Left cardiac atrium (tissue), 4 donors: ENCODE measurements around the gene TNNI3K. TPM values are rescaled to one million over a fixed set of nuclear protein-coding genes. Genes with fewer than 3 reads are reported as not detected.

ENCODE experiments used
- ATAC-seq, 2 donors: fragments of 200-7000 bp; cut with Tn5 transposase; one replicate each; pipeline ENCODE4 v1.9.1; 2020; ENCODE audit warnings: mild to moderate bottlenecking in 2 of 2, moderate library complexity in 2 of 2
- DNase-seq: peaks from one replicate; pipeline ENCODE4 v3.0.0-alpha.2; 2020
- intact Hi-C, 2 donors: fragments of 100-400 bp; cut with DNase I; formaldehyde crosslinking; loops; one replicate each; pipeline versions ENCODE4 v1.14.1 to v1.15.1; 2022 to 2023
- total RNA-seq, 2 donors: library from RNA; stranded (reverse); fragmentation: NEBNext Ultra II Directional; extraction: Animal tissue kit (Norgen Biotek cat#: 25700); gene quantifications; one replicate each; pipeline ENCODE4 v1.2.1, GENCODE V29; 2021
- donor health status: DM: no; HTN: yes; CAD: no.
- donor health status: DM: no; HTN: yes; CAD: no; lungs with severe emphysema.
- donor health status: DM: yes; HTN: yes; CAD: no.
- donor health status: Dilated cardiomyopathy.

Gene TNNI3K
- total RNA-seq, 2 donors from 2014 or later, result 4.8 to 33.0 TPM

DNA sequence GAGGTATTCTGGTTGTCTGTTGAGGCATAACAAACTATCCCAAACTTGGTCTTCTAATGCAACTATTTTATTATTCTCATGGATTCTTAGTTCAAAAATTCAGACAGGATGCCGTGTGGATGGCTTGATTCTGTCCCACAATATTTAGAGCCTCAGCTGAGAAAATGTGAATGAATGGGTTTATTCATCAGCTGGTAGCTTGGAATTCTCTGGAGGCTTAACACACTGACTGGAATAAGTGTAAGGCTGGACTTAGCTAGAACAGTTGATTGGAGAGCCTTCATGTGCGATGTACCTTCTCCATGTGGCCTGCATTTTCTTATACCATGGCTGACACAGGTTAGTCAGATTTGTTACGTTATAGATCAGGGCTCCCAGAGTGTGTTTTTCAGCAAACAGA, 30.8 kb downstream of the TNNI3K start:
- intact Hi-C loops, result no loop called here
- no peak for DNase-seq

DNA sequence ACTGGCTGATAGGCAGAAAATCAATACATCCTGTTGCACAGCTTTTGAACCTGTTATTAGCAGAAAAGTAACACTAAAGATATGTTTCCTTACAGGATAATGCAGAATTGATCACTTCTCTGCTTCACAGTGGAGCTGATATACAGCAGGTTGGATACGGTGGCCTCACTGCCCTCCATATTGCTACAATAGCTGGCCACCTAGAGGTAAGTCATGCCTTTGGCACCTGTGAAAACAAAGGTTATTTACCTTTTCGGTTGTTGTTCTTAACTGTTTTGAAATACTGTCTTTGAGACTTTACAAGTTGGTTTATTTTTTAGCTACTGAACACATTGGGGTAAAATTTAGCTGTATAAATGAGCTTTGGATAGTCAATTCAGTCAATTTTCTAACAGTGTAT, 36.3 kb downstream of the TNNI3K start:
- DNase-seq (no peak), ATAC-seq (no peak)

More for the DNA sequence above, 30.8 kb downstream of the TNNI3K start:
- no peak for ATAC-seq

DNA sequence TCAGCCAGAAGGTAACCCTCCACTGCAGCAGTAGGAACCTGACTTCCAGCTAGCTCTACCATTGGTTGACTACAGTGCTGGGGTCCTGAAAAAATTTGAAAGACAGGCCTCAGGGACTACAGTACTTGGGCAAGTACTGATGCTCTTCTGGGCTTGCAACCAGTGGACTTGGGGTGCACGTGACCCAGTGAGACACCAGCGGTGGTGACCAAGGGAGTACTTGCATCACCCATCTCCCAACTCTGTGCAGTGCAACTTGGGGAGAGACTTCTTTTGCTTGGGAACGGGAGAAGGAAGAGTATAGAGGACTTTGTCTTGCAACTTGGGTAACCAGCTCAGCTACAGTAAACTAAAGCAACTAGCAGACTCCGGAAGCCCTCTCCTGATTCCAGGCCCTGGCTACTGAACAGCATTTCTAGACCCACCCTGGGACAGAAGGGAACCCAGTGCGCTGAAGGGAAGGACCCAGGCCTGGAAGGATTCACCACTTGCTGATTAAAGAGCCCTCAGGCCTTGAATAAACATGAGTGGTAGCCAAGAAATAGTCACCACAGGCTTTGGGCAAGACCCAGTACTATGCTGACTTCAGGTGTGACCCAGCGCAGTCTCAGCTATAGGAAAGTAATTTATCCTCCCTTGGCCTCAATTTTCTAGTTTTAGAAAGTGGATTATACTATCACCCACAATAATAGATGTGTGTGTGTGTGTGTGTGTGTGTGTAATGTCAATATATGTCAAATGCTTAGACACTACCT, 45.6 kb downstream of the TNNI3K start:
- ATAC-seq (no peak), DNase-seq (no peak)
- intact Hi-C loops, result no loop called here

More for the DNA sequence above, 36.3 kb downstream of the TNNI3K start:
- intact Hi-C loops, result no loop called here

DNA sequence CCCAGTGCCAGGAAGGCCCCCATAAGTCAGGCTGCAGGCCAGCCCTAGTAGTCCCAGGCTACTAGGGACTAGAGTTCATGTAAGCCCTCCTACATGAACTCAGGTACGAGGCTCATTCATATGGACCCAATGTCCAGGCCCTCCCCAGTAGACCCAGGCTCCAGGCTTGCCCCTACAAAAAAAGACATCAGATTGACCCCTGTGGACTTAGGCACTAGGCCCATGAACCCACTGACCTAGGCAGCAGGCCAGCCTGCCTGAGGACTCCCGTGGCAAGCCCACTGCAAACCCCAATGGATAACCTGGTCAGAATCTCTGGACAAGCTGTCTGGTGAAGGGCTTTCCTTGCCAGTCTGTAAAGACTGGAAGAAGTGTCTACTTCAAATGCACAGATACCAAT, 51.2 kb downstream of the TNNI3K start:
- no peak for ATAC-seq

DNA sequence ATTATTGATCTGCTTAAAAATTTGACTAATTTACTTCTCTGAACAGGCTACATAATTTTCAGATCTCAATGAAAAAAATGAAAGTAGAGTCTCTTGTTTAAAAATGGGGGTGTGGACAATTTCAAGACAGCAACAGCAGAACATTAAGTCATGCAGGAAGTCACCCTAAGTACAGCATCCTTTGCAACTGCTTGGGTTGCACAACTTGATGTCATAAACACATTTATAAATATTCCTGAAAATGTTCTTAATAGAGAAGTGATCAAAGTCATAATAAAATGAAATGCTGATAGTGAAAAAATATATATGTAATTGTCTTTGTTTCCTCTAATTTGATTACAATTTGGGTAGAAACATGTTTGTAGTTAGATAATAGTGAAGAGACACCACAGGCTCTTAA, 79.3 kb downstream of the TNNI3K start:
- intact Hi-C loops, result no loop called here
- ATAC-seq (no peak), DNase-seq (no peak)

More for the DNA sequence above, 51.2 kb downstream of the TNNI3K start:
- intact Hi-C loops, result no loop called here
- DNase-seq, result no peak

DNA sequence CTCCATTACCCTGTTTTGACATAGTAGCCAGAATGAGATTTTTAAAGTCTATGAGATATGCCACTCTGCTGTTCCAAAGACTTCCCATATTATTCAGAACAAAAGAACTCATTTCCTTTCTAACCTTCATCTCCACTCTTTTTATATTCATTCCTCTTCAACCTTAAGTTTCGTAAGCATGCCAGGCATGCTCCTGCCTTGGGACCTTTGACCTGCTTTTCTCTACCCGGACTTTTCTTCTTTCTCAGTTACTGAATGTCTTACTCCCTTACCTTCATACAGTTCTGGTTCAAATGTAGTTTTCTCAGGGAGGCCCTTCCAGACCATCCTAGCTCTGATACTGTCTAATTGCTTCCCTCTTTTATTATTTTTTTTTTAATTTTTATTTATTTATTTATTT, 81.1 kb downstream of the TNNI3K start:
- ATAC-seq (no peak), DNase-seq (no peak)
- intact Hi-C loops, result no loop called here

DNA sequence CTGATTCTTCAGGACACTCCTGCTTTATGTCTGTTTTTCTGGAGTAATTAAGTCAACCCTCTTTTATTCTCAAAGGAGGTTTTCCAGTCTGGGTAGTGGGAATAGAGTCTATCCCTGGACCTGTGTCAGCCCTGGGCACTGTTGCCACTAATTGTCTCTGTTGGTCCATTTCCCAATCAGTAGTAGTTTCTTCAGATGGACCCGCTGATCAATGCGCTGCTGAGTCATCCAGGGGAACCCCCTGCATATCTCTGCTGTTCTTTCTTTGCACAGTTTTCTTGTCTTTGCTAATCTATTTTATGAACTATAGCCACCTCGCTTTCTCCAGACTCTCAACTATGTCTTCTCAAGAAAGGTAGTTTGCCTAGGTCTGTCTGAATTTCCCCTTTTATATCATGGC, 82.5 kb downstream of the TNNI3K start:
- DNase-seq (no peak), ATAC-seq (no peak)
- intact Hi-C loops, result no loop called here

DNA sequence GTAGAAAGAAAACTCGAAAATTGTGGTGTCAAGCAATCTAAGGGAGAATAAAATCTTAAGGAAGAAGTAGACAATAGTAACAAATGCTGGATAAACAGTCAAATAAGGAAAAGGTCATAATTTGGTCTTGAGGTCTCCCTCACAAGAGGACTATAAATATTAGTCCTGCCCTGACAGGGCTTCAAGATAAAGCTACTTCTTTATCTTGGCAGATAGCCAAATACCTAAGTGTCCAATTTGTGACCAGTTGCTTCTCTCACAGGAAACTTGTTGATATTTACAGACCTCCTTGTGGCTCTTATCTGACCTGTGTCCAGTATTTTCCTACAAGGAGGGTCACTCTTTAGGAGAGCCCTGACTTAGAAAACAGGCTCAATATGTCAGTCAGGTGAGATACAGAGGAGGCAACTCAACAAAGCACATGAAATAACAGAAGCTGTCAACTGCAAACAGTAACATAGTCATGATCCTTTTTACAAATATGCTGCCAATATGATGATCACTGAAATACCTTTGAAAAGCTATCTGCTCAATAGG, 88.8 kb downstream of the TNNI3K start:
- ATAC-seq (no peak), DNase-seq (no peak)
- intact Hi-C loops, result no loop called here

DNA sequence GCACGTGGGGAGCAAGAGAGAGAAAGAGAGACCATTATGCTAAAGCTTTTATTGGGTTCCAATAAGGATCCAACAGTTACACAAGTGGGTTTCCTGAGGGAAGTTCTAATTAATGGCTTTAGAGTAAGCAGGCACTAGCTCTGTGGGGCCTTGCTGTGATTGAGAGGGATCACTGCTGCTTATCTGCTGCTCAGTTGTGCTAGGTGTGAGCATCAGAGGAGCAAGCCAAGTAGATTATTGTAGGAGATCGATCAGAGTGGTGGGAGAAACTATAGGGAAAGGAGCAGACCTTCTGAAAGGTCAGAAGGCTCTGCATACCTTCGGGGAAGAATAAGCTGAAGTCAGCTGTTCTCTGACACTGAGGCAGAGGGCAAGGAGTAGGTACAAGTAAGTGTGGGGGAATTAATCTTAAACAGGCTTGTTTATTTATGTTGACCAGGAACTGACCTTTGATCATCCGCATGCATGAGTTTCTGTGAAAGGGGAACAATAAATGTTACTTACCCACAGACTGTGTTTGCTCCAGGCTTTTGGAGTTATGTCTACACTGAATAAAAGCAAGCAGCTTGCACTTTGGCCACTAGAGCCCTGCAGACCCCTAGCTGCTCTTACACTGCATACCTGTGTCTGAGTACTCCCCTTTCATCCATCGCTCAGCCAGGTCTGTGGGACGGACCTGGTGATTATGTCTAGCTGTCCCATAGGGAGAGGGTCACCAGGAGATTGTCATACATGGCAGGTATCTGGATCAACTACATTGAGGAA, 89.7 kb downstream of the TNNI3K start:
- no peak for ATAC-seq
- intact Hi-C loops, result no loop called here

DNA sequence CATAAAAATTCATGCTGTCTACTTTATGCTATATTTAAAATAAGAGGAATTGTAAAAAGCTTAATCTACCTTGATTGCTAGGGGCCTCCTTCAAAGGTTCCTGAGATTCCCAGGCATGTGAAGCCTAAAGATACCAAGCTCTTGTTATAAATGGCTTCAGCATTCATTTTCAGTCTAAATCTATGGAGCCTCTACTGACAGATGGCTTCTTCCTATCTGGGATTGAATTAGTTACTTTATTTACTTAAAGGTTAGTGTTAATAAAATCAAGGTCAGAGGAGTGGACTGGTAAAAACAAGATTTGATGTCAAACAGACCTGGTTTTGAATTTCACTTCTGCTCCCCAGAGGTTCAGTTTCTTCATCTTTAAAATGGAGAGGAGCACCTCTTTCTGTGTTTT, 93.7 kb downstream of the TNNI3K start:
- intact Hi-C loops, result no loop called here
- ATAC-seq (no peak), DNase-seq (no peak)

More for the DNA sequence above, 89.7 kb downstream of the TNNI3K start:
- DNase-seq, result no peak

DNA sequence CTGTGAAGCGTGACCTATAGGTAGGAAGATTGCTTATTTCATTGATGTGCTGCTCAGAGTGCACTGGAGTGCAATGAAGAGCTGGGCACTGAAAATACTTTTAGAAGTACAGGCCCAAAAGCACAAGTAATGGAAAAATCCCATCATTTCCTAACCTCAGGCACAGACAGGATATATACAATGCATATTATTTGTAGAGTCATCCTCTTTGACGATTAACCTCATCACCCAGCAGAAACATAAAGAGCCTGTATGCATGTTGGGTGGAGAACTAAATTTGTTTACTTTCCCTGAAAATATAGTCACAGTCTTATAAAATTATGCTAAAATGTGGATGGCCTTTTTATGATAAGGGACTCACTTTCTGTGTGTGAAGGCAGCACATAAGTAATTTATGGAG, 98.1 kb downstream of the TNNI3K start:
- DNase-seq (no peak), ATAC-seq (no peak)
- intact Hi-C loops, result no loop called here

DNA sequence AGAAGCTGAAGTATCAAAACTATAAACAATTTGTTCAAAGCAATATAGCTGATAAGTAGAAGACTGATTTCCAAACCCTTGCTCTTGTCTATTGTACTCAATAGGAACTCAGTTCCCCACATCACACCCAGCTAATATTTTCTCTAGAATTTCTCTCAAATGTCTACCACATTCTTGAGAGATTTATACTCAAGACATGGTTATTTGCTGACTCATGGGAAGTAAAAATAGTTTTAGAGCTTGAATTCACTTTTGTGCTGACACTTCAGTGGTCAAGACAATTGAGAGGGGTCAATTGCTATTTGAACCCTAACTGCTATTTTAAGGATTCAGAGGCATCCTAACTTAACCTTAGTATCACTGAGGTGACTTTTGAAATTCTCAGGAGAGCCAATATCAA, 99.0 kb downstream of the TNNI3K start:
- ATAC-seq, result no peak
- DNase-seq, result no peak
- intact Hi-C loops, result no loop called here

DNA sequence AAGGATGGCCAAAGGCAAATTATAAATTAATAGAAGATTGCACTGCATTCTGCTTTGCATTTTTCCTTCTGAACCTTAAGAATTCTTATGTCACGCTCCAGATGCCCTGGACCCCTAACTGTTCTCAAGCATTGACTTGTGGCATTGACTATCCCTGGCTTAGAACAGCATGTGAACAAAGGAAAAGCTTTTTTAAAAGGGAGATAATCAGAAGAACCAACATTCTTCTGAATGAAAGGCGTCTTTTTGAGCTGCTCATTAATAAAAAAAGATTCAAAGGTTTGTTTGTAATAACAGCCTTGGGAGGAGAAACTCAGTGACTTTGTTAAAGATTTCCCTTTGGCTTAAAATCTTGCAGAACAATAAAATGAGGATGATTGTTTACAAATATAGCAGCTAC, 105.5 kb downstream of the TNNI3K start:
- no peak for DNase-seq
- no peak for ATAC-seq
- intact Hi-C loops, result no loop called here

DNA sequence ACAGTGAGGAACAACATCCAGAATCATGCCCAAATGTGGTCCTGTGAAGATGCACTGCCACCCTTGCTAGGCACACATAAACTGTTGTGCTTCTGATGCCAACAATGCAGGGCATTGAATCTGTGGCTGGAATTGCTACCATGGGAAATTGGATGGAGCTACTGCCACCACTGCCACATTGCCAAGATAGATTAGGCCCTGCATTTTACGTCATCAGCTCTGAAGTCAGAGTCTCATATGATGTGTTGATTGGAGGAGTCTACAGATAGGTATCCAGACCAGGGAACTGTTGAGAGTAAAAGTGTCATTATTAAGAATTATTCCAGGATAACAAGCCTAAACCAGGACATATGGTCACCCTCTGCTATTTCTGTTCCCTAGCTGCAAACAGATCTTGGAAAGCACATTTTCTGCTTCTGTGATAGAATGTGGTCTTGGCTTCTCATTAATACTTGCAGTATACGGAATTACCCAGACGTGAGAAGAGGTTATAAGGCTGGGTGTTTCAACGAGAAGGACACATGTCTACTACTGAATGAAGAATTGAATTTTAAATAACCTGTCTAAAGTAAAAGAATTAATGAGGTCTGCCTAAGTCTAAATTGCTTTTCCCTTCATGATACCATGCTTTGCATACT, 106.6 kb downstream of the TNNI3K start:
- no peak for ATAC-seq
- intact Hi-C loops, result no loop called here
- DNase-seq, result no peak

DNA sequence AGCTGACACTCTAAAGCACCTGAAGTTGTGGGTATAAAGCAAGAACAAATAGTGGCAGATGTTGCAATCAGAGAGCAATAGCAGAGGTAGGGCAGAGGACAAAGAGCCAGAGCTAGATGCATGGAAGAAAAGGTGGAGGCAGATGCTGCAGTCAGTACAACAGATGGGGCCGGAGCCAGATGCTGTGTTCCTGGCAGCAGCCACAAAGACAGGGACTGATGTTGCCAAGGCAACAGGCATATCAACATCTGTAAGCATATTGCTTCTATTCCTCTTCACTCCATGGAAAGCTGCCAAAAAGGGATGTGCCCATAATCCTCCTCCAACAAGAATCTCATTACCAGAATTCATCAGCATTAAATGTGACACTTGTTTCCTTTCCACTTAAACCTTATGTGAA, 108.0 kb downstream of the TNNI3K start:
- no peak for DNase-seq
- peak in 1 of 2 donors; percentile 48 for ATAC-seq
- intact Hi-C loops, result no loop called here

DNA sequence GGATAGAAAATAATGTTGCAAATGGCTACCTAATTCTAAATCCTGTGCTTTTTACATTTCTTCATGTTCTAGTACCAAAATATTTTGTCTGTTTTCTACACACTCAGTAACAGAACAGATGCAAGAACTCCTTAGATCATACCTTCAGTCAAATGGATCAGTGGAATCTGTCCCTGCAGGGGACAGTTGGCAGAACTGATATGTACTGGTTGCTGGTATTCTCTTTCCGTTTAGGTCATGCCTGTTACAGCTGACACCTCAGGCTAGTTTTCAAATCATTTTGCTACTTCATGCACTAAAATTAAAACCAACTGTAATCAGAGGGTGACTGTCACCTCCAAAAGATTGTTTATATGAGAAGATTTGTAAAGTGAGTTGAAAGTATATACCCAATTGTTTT, 109.2 kb downstream of the TNNI3K start:
- DNase-seq, result no peak
- ATAC-seq, result no peak
- intact Hi-C loops, result no loop called here

DNA sequence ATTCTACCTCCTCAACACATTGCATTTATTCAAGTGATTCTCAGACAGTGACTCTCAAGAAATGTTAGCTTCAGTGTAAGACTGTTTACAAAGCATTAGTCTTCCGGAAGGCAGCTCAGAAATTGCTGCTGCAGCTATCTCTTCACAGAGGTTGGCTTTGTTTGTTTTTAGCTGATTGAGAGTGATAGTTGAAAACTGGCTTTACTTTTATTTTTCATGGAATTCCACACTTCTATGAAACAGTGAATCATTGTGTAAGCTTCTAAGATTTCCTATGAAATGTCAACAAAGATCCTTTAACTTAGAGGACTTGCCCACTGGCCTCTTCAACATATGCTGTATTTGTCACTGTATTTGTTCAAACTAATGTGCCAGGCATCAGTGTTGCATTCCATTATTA, 121.3 kb downstream of the TNNI3K start:
- ATAC-seq, result no peak
- intact Hi-C loops, result no loop called here
- no peak for DNase-seq

DNA sequence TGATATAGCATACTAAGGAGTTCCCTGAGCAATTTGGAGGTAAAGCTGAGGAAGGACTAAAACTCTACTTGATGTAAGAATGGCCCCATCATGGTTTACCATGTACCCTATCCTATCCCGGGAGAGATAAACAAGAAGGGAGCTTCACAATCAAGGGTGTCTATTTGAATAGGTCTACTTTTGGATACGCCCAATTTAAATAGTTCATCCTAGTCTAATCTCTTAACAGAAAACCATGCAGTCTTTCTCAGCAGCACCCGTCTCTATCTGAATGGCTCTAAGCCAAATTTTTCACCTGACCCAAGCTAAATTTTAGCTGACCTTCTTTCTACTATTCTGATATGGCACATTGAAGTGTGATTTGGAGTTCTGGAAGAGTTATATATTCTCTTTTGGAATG, 122.0 kb downstream of the TNNI3K start:
- no peak for DNase-seq
- intact Hi-C loops, result no loop called here
- peak in 1 of 2 donors; percentile 41 for ATAC-seq

DNA sequence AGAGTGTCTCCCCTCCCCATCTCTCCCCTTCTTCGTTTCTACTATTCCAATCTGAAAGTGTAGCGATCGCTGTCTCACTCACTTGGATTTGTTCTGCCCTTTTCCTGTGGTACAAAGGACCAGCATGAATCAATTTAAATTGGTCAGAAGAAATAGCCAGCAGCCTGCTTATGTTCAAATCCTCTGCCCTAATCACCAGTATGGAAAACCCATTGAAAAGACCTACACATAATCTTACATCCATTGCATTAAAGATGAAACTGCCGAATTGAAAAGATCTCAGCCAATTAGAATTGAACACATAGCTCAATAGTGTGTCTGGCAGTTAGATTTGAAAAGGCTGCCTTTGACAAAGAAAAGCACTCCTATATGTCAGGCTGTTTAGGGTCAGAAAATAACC, 122.6 kb downstream of the TNNI3K start:
- intact Hi-C loops, result no loop called here
- DNase-seq (no peak), ATAC-seq (no peak)

DNA sequence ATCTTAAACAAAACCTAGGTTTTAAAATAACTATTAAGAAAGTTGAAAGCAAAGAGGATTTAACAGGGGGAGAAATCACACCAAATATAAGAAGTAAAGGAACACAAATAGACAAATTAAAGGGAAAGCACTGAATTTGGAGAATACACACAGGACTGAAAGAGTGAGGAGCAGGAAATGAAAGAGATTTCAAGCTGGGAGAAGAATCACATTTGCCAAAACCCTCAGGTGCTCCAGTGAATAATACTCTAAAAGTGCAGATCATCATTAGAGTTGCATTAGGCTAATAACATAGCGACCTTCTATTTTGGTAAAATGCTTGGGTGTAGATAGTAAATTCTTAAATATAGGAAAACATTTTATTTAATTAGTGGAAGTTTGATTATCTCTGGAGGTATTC, 127.5 kb downstream of the TNNI3K start:
- DNase-seq (no peak), ATAC-seq (no peak)
- intact Hi-C loops, result no loop called here
